Stimulated activated CD8-positive, alpha-beta memory T cell treated with anti-CD3 and anti-CD28 coated beads, Interleukin-2, amount 100 ng/mL, for 48 hours (primary cell): ENCODE measurements around the gene KLHL13.

Experiments
- DNase-seq, 2 donors: peaks; one replicate each; pipeline ENCODE4 v3.0.0-alpha.2; 2020; ENCODE audit warnings: low read depth in 2 of 2

KLHL13 gene

DNA sequence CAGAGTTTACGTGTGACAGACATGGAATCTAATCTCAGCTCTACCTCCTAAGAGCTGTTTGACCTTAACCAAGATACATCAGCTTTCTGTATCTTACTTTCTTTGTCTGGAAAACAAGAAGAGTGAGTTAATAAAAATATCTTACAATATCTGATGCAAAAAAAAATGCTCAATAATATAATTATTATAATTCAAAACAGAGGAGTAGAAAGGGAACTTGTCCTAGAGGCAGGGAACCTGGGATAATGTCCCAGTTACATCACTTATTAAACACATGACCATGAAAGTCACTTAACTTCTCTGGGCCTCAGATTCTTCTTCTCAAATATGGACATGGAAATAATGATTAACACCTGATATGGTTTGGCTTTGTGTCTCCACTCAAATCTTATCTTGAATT lies 256.1 kb downstream of the KLHL13 start:
- DNase-seq: no peak

DNA sequence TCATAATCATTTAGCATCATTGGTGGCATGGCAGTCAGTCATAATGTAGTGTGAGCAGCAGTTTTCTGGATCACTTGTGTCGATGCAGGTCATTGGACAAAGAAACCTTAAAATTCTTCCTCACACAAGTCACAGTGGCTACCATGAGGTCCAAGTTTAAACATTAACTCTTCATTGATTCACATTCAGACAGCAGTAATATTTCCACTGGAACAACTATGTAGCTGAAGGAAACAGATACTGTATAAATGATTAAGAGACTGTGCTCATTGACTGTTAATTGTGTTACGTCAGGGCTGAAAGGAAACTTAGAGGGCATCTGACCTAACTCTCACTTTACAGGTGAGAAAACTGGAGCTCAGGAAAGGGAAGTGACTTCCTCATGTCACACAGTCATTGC lies 261.8 kb downstream of the KLHL13 start:
- no peak for DNase-seq

DNA sequence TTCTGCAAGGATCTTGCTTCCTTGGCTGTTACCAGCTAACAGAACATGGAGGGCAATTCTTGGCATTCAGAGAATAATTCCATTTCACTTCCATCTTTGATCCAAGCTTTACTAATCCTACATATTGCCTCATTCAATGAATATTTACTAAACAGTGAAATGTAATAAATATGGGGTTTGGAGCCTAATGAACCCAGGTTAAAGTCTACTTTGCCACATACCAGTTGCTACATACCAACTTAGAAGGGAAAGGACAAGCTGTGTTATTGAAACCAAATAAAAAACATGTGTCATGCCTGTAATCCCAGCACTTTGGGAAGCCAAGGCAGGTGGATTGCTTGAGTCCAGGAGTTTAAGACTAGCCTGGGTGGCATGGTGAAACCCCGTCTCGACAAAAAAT lies 265.6 kb downstream of the KLHL13 start:
- no peak for DNase-seq
